Central memory CD4-positive, alpha-beta T cell (primary cell): ENCODE data around the gene PRPF8.

Source experiments
- DNase-seq: peaks from one replicate; pipeline ENCODE4 v3.0.0; 2022

The PRPF8 gene

GRCh38 chr17:1624650-1625049 is 60.0 kb downstream of the PRPF8 start:
- no peak for DNase-seq

DNA sequence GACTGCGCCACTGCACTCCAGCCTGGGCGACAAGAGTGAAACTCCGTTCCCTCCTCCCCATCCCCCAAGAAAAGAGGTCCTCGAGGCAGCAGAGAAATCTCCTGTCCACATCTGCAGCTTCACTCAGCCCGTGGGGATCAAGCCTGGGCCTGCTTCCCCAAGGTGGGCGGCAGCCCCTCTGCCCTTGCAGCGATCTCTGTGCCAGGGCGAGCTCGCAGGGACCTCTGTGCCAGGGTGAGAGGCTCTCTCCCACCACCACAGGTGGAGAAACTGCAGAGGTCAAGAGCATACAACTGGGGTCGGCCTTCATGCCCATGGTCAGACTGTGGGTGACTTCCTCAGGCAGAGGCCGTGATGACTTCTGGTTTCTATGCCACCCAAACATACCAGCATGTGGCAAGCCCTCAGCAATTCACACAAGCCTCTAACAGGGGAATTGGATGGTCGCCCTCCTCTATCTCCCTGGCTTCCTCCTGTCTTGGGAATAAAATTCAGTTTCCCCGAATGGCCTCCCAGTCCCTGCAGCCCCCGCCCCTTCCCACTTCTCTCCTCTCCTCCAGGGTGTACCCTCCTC is 61.5 kb downstream of the PRPF8 start:
- no peak for DNase-seq

DNA sequence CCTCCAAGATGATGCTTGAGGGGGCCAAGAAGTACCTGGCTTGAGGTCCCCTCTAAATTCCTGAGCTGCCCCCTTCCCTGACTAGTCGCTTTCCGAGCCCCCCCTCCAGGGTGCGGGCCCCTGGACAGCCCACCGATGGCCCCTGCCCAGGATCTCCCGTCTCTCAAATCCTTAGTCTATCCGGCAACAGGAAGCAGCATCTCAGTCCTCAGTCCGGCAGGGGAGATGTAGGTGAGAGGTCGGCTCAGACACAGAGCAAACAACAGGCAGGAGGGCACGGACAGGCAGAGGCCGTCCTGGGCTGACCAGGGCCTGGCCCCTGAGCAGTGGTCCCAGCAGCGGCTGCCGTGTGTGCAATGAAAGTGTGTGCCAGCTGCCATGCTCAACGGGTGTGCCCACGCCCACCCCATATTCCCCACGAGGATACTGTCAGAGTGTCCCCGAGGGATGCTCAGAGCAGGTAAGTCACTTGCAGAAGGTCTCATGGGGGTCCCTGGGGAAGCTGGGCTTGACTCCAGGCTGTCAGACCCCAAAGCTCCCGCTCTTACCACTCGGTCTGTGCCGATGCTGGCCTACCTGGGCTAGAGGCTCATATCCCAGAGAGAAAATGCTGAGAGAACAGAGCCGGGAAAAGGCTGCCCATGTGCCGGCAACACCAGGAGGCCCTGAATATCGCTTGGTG is 63.3 kb downstream of the PRPF8 start:
- DNase-seq, result no peak

GRCh38 chr17:1620486-1620885 is 64.2 kb downstream of the PRPF8 start:
- no peak for DNase-seq

DNA sequence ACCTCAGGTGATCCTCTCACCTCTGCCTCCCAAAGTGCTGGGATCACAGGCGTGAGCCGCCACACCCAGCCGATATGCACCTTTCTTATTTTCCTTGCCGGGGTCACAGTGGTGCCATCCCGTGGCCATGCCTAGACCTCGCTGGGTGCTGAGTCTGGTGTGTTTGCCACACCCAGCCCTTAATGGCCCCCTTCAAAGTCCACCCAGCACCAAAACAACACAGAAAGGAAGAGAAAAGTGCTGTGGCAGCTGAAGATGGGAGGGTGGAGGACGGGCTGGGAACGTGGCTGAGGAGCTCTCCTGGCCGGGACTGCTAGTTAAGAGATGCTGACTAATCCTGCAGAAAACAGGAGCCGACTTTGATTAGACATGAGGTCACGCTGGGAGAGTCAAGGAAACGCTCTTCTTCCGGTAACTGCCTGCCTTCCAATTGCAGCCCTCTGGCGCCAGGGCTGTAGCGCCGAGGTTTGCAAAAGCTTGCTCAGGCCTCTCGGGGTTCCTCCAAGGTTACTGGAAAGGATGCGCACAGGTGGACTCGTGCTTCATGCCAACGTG is 67.0 kb downstream of the PRPF8 start:
- DNase-seq, result no peak

DNA sequence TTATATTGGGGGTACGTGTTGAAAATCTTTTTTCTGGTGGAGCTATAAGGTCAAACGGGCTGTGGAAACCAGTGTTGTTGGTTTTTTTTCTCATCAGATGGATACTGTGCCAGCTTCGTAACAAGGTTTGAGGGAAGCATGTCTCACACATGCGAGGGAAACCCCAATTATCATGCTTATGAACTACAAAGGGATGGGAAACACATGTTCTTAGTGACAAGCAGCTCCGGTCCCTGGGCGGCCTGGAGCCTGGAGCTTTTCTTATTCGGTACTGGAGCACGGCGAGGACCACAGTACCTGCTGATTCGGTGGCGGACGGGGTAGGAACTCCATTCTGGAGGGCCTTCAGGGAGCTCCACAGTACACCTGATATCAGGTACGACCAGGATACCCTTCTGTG is 68.6 kb downstream of the PRPF8 start:
- no peak for DNase-seq

DNA sequence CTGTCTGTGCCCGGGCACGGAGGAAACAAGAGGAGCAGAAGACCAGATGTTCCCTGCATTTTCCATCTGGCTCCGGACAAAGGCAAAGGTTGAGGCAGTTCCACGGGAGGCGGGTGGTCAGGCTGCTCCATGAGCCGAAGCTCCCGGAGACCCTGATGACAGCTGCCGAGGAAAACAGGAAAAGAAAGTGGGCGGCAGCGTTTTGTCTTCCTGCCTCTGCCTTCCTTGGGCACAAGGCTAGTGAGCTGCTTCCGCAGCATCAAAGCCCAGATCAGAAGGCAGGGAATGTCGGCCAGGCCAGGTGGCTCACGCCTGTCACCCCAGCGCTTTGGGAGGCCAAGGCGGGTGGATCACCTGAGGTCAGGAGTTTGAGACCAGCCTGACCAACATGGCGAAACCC is 72.3 kb downstream of the PRPF8 start:
- no peak for DNase-seq

- no peak for DNase-seq
Measured at GRCh38 chr17:1611715-1612114, 73.0 kb downstream of the PRPF8 start.

DNA sequence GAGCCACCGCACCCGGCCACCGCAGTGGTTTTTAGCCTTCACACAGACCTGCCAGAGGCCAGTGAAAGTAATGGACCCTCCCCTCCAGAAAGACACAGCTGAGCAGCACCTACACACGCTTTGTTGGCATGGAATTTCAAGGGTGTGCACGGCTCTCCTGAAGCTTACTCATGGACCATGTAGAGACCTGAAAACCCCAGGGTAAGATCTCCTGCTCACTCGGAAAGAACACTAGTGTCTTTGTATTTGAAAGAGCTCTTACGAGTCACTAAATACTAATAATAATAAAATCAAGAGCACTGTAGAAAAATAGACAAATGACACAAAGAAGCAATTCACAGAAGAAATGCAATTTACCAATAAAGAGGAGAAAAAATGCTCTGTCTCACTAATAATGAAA is 76.0 kb downstream of the PRPF8 start:
- no peak for DNase-seq

- no peak for DNase-seq
Measured at GRCh38 chr17:1607971-1608320, 76.7 kb downstream of the PRPF8 start.

DNA sequence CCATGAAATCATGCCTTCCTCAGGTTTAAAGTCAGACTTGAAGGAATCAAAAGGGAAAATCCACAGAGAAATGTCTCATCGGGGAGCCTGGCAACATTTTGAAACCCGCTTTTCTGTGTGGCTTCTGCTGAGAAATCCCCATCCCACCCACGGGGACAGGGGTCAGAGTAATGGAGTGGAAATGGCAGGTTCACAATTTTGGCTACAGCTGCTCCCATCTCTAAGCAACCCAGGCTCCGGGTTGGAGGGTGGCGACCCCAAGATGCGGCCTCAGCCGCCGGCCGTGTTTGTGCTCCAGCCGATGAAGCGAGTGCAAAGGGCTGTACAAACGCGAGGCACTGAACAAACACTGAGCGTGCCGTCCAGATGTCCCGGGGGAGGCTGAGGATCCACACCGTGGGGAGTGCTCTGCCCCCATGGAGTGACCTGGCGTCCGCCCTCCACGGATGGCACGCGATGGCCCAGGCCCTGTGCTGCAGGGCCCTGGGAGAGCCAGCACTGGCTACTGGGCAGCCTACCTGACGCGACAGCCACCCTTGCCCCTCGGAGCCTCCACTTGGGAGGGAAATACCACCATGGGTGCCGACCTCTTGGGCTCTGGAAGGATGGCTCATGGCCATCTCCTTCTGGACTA is 78.2 kb downstream of the PRPF8 start:
- DNase-seq, result no peak

- no peak for DNase-seq
Measured at GRCh38 chr17:1605681-1606351, 78.9 kb downstream of the PRPF8 start.

DNA sequence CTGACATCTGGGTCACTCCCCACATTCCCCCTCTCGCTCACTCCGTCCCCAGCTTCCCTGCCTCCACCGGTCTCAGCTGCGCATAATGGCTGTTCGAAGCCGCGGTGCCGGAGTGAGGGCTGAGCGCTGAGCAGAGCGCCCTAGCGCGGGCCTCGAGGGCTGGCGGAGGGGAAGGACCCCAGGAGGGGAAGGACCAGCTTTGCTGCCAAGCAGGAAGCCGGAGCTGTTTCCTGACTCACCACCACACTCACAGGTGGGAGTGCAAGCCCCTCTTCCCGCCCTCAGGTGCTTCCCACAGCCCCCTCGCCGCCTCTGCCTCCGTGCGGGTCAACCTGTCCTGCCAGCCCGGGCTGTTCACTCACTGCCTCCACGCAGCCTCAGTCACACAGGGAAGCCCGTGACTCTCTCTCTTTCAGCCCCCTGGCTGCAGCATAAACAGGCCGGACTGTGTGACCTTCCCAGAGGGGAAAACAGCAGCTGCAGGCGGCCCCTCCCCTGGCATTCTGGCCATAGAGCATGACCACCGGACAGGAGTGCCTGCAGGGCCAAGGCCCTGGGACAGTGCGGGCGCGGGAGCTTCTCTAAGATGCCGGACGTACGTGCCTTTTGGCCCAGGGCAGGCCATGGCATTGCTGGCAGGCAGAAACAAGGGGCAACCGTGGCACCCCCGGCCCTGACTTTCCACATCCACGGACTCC is 79.7 kb downstream of the PRPF8 start:
- no peak for DNase-seq

DNA sequence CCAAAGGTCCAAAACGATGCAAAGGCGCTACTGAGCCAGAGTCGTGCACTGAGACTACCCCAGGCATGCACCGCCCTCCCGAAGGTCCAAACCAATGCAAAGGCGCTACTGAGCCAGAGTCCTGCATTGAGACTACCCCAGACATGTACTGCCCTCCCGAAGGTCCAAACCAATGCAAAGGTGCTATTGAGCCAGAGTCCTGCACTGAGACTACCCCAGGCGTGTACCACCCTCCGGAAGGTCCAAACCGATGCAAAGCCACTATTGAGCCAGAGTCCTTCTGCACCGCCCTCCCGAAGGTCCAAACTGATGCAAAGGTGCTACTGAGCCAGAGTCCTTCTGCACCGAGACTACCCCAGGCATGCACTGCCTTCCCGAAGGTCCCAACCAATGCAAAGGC is 83.1 kb downstream of the PRPF8 start:
- no peak for DNase-seq
